MCF 10A (cell line): Measurements from ENCODE around the gene DDIAS. TPM values are rescaled to one million over a fixed set of nuclear protein-coding genes. Genes with fewer than 3 reads are reported as not detected.
A peak's percentile ranks its signal among the peaks of the same experiment; 100 is the strongest.

Experiments used
- BruUV-seq: library from RNA; stranded (reverse); fragments of 400-500 nt; replicated peaks from 2 replicates; lab custom pipeline; 2021; lab: Mats Ljungman, UMichigan
- CTCF ChIA-PET: fragments of 300-600 bp; sonication (Branson Sonifier 250); formaldehyde crosslinking; extraction: SDS; loops from one replicate; lab custom pipeline; 2021; ENCODE audit warnings: antibody characterized with exemption, inconsistent platforms; lab: Yijun Ruan, JAX
- POLR2A ChIA-PET: fragments of 300-600, 350-650 bp; sonication (Branson Sonifier 250); formaldehyde crosslinking; extraction: SDS; loops from one replicate; lab custom pipeline; 2020; ENCODE audit warnings: antibody characterized with exemption, inconsistent platforms; lab: Yijun Ruan, JAX
- DNase-seq: peaks from one replicate; pipeline ENCODE4 v3.0.0-alpha.2; 2018; ENCODE audit not compliant: unreplicated experiment
- H3K27ac Mint-ChIP-seq: one replicate; pipeline ENCODE4 v1.8.0; 2022; ENCODE audit warnings: mild to moderate bottlenecking, low read depth, mixed read lengths; ENCODE audit not compliant: unreplicated experiment
- H3K27me3 Mint-ChIP-seq: one replicate; pipeline ENCODE4 v1.8.0; 2022; ENCODE audit warnings: mixed read lengths; ENCODE audit not compliant: insufficient read depth, unreplicated experiment
- H3K36me3 Mint-ChIP-seq: one replicate; pipeline ENCODE4 v1.8.0; 2022; ENCODE audit warnings: mild to moderate bottlenecking, moderate library complexity, mixed read lengths; ENCODE audit not compliant: insufficient read depth, unreplicated experiment
- H3K4me1 Mint-ChIP-seq: one replicate; pipeline ENCODE4 v1.8.0; 2022; ENCODE audit warnings: mixed read lengths; ENCODE audit not compliant: insufficient read depth, unreplicated experiment
- H3K4me3 Mint-ChIP-seq: one replicate; pipeline ENCODE4 v1.8.0; 2022; ENCODE audit warnings: mild to moderate bottlenecking, moderate library complexity, mixed read lengths; ENCODE audit not compliant: unreplicated experiment
- H3K9me3 Mint-ChIP-seq: one replicate; pipeline ENCODE4 v1.8.0; 2022; ENCODE audit warnings: mixed read lengths; ENCODE audit not compliant: unreplicated experiment
- intact Hi-C: fragments of 100-400 bp; cut with micrococcal nuclease; formaldehyde crosslinking; loops from 2 replicates; pipeline ENCODE4 v1.14.1; 2022
- total RNA-seq: library from RNA; stranded (reverse); gene quantifications from 2 replicates; pipeline ENCODE4 v1.2.3, GENCODE V29; 2022
- TF ChIP-seq, protein P1 (sequence below): fragments of 200-600 bp; IDR thresholded peaks from one replicate; pipeline ENCODE4 v1.8.0; 2022; ENCODE audit warnings: antibody characterized with exemption, mild to moderate bottlenecking; ENCODE audit not compliant: unreplicated experiment

The DDIAS gene
- total RNA-seq, 1 experiment from 2014 or later, result 7.7 TPM

DNA sequence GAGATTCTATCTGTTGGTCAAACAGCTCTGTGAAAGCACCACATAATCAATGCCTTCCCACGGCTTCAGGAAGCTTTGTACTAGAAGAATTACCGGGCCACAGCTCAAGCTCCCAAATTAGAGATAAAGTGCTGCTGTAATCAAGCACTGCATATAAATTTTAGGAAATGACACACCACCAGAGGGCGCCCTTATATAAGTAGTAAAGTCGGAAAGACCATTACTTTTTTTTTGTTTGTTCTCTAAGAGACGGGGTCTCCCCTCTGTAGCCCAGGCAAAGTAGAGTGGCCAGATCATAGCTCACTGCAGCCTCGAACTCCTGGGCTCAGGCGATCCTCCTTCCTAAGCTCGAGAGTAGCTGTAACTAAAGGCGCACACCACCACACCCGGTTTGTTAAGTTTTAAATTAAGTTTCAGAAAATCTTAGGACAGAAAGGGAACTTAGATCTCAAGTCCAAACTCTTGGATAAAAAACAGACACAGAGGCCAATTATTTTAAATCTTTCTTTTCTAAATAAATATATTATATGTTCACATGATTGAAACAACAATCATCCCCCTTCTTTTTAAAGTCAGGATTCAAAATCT, 33.9 kb upstream of the DDIAS start:
- BruUV-seq, result no TSS peak

DNA sequence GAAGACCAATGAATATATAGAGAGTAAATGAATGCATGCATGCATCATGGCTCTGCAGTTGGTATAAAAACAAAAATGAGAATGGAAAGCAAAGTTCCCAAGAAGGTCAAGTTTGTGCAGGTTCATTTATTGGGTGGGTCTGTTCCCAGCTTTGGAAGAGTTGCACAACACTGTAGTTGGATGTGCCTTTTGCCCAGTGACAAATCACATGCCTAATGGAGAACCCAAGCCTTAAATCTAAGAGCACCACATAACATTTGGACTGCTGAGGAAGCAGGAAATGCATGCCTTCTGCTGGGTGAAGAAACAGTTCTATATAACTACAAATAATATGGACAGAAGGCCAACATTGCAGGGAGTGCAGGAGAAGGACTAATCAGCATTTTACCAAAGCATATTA, 31.9 kb upstream of the DDIAS start:
- intact Hi-C loops, result loop anchor here (2.0 to 5.0 kb wide), 2 partner anchors 203 to 951 kb away; partner anchors contain the start of gene RAB30
- TF ChIP-seq, protein P1, sequence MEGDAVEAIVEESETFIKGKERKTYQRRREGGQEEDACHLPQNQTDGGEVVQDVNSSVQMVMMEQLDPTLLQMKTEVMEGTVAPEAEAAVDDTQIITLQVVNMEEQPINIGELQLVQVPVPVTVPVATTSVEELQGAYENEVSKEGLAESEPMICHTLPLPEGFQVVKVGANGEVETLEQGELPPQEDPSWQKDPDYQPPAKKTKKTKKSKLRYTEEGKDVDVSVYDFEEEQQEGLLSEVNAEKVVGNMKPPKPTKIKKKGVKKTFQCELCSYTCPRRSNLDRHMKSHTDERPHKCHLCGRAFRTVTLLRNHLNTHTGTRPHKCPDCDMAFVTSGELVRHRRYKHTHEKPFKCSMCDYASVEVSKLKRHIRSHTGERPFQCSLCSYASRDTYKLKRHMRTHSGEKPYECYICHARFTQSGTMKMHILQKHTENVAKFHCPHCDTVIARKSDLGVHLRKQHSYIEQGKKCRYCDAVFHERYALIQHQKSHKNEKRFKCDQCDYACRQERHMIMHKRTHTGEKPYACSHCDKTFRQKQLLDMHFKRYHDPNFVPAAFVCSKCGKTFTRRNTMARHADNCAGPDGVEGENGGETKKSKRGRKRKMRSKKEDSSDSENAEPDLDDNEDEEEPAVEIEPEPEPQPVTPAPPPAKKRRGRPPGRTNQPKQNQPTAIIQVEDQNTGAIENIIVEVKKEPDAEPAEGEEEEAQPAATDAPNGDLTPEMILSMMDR, result no peak
- ChIA-PET POLR2A (interaction anchor here (0.6 to 4.1 kb wide), 7 partner anchors 11 to 416 kb away, joined by 3 to 75 read pairs (median 3); partner anchors contain the start of genes CCDC90B, DDIAS, PRCP and RAB30), CTCF (interaction anchor here (0.6 to 6.3 kb wide), 6 partner anchors 9 to 1676 kb away, joined by 3 to 101 read pairs (median 4); partner anchors contain the start of genes DDIAS and PRCP)
- peak overlapping the region; percentile 9 for H3K27ac Mint-ChIP-seq
- peak; percentile 20 for DNase-seq
- H3K4me3 Mint-ChIP-seq, result no peak overlapping the region
- BruUV-seq, result no TSS peak
- H3K27me3 Mint-ChIP-seq, result no peaks in the 10 kb centered on the region
- H3K9me3 Mint-ChIP-seq, result no peaks in the 10 kb centered on the region
- no peaks in the 10 kb centered on the region for H3K36me3 Mint-ChIP-seq
- peaks cover 16% of the 10 kb centered on the region for H3K4me1 Mint-ChIP-seq

More for the DNA sequence above, 33.9 kb upstream of the DDIAS start:
- CTCF ChIA-PET, result interaction anchor here (0.6 to 6.3 kb wide), 74 partner anchors 9 to 1543 kb away, joined by 3 to 101 read pairs (median 4); partner anchors contain the start of genes ANKRD42, DDIAS and PRCP
- POLR2A ChIA-PET, result interaction anchor here (0.5 to 4.1 kb wide), 5 partner anchors 32 to 327 kb away, joined by 3 to 75 read pairs (median 3); partner anchors contain the start of genes DDIAS, PRCP and RAB30
- Mint-ChIP-seq H3K36me3 (no peaks in the 10 kb centered on the region), H3K9me3 (no peaks in the 10 kb centered on the region), H3K4me1 (peaks cover 23% of the 10 kb centered on the region), H3K27me3 (no peaks in the 10 kb centered on the region), H3K4me3 (no peak overlapping the region), H3K27ac (no peak overlapping the region)
- intact Hi-C loops, result loop anchor here (1.0 to 5.0 kb wide), 5 partner anchors 33 to 953 kb away; partner anchors contain the start of genes PRCP and RAB30
- DNase-seq, result peak; percentile 71
- TF ChIP-seq, protein P1, result peak; percentile 75

DNA sequence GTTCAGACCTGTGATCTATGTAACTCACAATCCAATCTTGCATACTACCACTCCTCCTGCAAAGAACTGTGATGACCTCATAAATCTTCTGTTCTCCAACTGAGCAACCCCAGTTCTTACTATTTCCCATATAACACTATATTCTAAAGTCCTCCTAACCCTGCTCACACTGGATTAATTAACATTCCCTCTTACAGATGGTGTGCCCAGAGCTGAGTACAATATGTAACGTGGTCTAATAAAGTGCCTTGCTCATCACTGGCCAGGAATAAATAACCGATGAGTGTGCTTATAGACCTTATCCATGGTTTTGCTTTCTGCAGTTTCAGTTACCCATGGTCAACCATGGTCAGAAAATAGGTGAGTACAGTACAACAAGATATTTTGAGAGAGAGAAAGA, 29.9 kb upstream of the DDIAS start:
- TF ChIP-seq, protein P1, result no peak
- no peak overlapping the region for H3K4me3 Mint-ChIP-seq
- no peaks in the 10 kb centered on the region for H3K9me3 Mint-ChIP-seq
- H3K27me3 Mint-ChIP-seq, result no peaks in the 10 kb centered on the region
- POLR2A ChIA-PET, result no interaction called here
- H3K36me3 Mint-ChIP-seq, result no peaks in the 10 kb centered on the region
- no TSS peak for BruUV-seq
- intact Hi-C loops, result no loop called here
- DNase-seq, result no peak
- H3K27ac Mint-ChIP-seq, result no peak overlapping the region
- H3K4me1 Mint-ChIP-seq, result peaks cover 16% of the 10 kb centered on the region
- CTCF ChIA-PET, result no interaction called here

DNA sequence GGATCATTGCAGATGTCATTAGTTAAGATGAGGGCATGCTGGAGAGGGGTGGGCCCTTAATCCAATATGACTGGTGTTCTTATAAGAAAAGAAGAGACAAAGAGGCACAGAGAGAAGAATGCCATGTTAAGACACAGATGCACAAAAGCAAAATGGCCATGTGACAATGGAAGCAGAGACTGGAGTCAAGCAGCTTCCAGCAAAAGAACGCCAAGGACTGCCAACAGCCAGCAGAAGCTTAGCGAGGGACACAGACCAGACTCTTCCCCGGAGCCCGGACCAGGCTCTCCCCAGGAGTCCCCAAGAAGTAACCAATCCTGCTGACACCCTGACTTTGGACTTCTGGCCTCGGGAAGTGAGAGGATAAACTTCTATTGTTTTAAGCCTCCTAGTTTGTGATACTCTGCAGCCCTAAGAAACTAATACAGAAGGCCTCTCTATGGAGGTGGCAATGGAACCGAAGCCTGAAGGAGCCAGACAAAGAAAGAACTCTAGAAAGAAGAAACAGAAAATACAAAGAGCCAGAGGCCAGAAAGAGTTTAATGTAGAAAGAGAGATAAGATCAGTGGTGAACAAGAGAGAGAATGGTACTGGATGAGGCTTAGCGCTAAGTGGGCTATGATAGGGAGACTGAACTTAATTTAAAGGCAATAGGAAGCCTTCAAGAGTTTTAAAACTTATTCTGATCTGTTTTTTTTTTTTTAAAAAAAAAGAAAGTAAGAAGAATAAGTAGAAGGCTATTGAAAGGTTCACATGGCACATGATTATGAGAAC, 29.0 kb upstream of the DDIAS start:
- no peaks in the 10 kb centered on the region for H3K9me3 Mint-ChIP-seq
- no peaks in the 10 kb centered on the region for H3K36me3 Mint-ChIP-seq
- no peak overlapping the region for H3K27ac Mint-ChIP-seq
- DNase-seq, result no peak
- intact Hi-C loops, result no loop called here
- BruUV-seq, result no TSS peak
- CTCF ChIA-PET, result no interaction called here
- no peak overlapping the region for H3K4me3 Mint-ChIP-seq
- H3K27me3 Mint-ChIP-seq, result no peaks in the 10 kb centered on the region
- POLR2A ChIA-PET, result interaction anchor here (1.0 to 1.1 kb wide), 2 partner anchors 27 to 29 kb away, joined by 3 to 6 read pairs; partner anchors contain the start of genes DDIAS and PRCP
- TF ChIP-seq, protein P1, result no peak
- H3K4me1 Mint-ChIP-seq, result peaks cover 16% of the 10 kb centered on the region
